AG09319 (cell line): ENCODE data around the gene WNT7B.

Experiments
- DNase-seq: peaks from one replicate; pipeline ENCODE4 v3.0.0-alpha.2; 2010; ENCODE audit warnings: low read depth; ENCODE audit errors: extremely low read depth
- TF ChIP-seq, protein P1 (sequence below): IDR thresholded peaks from 2 replicates; pipeline ENCODE4 v1.5.1; 2011; ENCODE audit warnings: low read depth, mild to moderate bottlenecking, inconsistent platforms, low read length, moderate library complexity

WNT7B gene

DNA sequence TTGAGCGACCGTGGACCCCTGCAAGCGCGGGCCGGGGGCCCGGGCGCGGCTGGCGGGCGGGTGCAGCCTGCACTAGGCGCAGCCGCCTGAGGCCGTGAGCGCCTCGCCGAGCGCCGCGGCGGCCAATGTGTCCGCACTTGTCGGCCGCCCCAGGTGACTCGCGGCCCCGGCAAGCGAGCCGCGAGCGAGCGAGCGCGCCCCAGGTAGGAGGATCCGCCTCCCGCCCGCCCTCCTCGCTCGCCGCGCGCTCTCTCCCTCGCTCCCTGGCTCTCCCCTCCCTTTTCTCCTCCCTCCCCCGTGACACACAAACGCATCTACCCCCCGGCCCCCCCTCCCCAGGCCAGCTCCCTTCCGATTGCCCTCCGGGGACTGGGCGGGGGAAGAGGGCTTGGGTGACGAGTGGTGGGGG is at the start of gene WNT7B:
Gene WNT7B (minus strand): TSS at position 160 of the 409 bp plus-strand sequence. CDS start 408 bp downstream, outside the sequence.
- no peak for DNase-seq

DNA sequence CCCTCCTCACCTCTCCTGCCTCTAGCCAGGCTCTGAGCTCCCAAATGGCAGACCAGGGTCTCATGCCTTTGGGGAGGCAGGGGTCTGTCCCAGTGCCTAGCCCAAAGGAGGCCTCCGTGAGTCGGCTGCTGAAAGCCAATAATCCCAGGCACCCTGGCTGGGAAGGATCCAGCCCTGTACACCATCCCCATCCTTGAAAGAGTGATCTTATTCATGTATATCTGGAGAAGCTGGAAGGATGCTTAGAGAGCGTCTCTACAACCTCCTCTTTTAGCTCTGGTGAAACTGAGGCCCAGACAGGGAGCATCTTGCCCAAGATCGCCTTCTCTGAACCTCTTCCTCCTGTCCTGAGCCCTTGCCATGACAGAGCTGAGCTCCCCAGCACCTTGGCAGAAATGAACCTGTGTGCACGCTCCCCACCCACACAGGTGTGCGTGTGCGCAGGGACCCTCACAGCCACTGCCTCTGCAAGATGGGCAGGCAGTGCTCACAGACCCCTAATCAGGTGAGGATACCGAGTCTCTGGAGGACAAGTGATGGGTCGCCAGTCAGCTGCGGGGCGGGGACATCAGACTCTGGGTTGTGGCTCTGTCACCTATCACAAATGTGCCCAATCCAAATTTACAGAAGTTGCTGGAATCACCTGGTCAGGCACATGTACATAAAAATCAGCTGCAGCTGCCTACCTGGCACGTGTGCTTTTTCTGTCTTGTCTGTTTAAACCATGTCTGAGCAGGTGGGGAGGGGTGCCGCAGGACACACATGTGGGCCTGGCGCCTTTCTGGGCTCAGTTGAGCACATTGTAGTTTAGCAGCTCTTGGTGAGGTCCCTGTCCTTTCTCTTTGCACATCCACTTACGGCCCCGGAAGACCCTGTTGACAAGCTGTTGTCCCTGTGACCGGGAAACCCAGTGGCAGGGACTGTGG is 49.3 kb upstream of the WNT7B start:
- no peak for DNase-seq
- TF ChIP-seq, protein P1, sequence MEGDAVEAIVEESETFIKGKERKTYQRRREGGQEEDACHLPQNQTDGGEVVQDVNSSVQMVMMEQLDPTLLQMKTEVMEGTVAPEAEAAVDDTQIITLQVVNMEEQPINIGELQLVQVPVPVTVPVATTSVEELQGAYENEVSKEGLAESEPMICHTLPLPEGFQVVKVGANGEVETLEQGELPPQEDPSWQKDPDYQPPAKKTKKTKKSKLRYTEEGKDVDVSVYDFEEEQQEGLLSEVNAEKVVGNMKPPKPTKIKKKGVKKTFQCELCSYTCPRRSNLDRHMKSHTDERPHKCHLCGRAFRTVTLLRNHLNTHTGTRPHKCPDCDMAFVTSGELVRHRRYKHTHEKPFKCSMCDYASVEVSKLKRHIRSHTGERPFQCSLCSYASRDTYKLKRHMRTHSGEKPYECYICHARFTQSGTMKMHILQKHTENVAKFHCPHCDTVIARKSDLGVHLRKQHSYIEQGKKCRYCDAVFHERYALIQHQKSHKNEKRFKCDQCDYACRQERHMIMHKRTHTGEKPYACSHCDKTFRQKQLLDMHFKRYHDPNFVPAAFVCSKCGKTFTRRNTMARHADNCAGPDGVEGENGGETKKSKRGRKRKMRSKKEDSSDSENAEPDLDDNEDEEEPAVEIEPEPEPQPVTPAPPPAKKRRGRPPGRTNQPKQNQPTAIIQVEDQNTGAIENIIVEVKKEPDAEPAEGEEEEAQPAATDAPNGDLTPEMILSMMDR, result no peak

More for the DNA sequence above, at the start of gene WNT7B:
- TF ChIP-seq, protein P1, result no peak

DNA sequence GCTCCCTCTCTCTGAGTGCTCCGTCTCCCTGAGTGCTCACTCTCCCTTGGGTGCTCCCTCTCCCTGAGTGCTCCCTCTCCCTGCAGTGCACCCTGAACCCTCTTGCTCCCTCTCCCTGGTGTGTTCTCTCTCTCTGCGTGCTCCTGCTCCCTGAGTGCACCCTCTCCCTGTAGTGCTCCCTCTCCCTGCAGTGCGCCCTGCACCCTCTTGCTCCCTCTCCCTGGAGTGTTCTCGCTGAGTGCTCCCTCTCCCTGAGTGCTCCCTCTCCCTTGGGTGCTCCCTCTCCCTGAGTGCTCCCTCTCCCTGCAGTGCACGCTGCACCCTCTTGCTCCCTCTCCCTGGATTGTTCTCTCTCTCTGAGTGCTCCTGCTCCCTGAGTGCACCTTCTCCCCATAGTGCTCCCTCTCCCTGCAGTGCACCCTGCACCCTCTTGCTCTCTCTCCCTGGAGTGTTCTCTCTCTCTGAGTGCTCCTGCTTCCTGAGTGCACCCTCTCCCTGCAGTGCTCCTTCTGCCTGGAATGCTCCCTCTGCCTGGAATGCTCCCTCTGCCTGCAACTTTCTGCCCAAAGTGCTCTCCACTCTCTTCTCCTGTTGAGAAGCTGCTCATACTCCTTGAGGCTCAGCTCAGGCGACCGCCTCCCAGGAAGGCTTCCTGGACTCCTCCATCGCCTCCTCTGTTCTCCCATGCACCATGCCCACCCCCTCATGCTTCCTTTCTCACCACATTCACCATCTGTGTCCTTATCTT is 48.4 kb upstream of the WNT7B start:
- TF ChIP-seq, protein P1, result no peak
- no peak for DNase-seq

DNA sequence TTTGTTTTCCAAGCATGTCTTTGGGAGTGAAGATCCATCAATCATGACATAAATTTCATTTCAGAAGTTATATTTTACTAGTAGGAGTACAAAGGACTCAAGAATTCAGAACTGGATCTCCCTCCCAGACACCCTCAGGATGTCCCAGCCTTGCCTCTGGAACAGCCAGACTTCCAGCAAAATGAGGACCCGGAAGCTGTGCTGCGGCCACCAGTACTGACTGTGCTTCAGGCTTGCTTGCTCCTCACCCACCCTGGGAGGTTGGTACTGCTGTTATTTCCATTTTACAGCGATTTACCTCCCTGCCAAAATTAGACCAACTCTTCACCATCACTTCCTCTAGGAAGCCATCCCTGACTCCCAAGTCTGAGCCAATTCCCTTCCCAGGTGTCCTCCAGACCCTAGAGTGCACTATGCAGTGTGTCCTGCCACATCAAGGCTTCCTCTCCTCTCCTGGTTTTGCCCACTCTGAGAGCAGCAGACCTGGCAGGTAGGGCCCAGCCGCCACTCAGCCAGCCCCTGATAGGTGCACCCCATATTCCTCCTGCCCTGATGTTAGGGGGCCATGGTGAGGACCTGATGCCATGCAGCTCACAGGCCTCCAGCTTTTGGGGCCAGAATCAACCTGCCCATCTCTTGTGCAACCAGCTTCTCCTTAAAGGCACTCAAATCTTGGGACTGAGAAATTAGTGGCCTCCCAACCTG is 47.3 kb upstream of the WNT7B start:
- no peak for DNase-seq
- TF ChIP-seq, protein P1, result no peak

DNA sequence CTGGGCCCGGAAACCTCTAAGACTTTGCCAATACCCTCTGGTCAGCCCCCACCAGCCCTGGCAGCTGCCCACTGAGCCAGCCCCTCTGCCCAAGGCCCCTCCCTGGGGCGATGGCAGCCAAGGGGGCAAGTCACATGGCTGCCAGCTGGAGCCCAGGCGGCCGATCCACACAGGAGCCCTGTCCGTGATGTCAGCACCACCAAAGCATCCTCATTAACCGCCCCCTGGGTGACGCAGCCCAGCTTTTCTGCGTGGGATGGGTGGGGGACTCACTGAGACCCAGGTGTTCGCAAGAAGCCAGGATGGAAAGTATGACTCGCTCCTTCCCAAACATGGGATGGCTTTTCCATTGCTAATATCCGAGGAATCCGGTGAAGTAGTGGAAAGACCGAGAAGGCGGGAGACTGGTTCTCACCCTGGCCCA is 46.6 kb upstream of the WNT7B start:
- TF ChIP-seq, protein P1, result no peak
- DNase-seq, result no peak

DNA sequence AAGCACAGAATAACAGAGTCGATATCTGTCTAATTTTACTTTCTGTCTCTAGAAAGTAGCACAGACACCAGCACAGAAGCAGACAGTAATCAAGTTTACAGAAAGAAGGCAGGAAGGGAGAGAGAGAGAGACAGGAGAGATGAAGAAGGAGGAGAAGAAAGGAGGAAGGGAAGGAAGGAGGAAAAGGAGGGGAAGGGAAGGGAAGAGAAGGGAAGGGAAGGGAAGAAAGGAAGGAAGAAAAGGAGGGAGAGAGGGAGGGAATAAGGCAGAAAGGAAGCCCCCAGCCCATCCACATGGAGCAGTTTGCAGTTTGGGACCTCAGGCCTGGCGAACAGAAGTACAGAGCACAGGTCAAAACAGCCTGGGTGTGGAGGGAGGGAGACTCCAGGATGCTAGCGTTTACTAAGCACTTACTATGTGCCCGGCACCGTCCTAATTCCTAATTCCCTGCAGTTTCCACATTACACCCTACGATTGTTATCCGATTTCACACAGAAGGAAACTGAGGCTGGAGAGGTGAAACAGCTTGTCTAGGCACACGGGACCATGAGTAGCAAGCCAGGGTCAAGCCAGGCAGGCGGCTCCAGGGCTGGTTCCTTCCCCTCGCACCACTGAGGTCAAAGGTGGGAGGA is 46.0 kb upstream of the WNT7B start:
- DNase-seq, result no peak
- TF ChIP-seq, protein P1, result no peak
